ENCODE results near the gene SPDYE3. TPM values are rescaled to one million over a fixed set of nuclear protein-coding genes. Genes with fewer than 3 reads are reported as not detected.
"Not testable (repeated sequence)": the region's sequence is repeated elsewhere in the genome, so short reads cannot be mapped to it uniquely, and the experiment has no call there.

Gene SPDYE3
- total RNA-seq, 1 experiment from 2014 or later, result not detected

DNA sequence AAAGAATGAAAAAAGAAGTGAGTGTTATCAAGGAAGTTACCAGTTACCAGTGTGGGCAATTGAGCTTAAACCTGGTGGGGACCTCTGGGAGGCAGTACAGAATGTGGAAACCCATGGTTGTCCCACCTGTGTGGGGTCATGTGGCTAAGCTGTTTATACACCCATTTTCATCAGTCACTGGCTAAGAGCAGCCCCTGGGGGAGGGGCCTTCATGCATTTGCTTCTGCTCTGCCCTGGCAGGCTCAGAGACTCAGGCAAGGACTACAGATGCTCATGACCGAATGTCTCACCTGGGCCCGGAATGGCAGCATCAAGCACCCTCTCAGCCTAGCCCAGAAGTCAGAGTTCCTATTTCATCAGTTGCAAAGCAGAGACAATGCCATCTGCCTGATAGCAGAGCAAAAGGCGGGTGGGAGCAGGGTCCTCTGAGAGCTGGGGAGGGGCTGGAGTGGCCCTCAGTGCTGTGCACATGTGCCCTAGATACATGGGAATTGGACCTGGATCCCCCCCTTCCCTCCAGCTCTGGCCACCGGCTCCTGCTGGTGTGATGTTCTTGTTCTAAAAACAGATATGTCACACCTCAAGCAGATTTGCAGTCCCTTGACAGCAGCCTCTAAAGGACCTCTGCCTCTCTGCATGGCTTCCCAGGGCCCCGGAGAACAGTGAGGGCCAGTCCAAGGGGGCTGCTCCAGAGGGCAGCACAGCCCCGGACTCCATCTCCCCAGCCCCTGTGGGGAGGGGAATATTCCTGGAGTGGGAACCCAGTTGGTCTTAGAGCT lies 20.1 kb upstream of the SPDYE3 start:
- DNase-seq (ENCODE audit: extremely low read depth, low read depth), result not testable (repeated sequence)

DNA sequence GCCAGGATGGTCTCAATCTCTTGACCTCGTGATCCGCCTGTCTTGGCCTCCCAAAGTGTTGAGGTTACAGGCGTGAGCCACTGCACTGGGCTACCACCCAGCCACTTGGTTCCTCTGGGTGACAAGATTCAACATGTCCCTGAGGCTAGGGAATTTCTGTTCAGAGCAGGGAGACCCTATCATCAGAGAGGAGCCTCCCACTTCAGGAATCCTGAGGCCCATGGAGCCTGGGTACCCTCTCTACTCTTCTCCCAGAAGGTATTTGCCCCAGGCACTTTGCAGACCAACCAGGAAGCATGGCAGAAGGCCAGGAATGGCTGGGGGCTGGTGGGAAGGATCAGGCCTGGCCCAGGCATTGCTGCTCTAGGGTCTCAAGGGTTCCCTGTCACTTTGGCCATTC lies 19.2 kb upstream of the SPDYE3 start:
- not testable (repeated sequence) for DNase-seq (ENCODE audit: extremely low read depth, low read depth)

DNA sequence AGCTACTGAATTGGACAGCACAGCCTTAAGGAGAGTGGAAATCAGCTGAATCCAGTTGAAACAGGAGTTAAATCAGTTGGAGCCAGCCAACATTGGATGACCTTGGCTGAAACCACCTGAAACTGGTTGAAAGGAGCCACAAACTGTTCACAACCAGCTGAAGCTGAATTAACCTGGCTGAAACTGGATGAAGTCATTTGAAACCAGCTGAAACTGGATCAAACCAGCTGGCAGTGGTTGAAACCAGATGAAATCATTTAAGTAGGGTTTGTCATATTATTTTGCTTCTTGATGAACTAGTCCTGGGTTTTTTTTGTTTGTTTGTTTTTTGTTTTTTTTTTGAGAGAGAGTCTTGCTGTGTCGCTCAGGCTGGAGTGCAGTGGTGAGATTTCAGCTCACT lies 15.3 kb upstream of the SPDYE3 start:
- not testable (repeated sequence) for DNase-seq (ENCODE audit: extremely low read depth, low read depth)

DNA sequence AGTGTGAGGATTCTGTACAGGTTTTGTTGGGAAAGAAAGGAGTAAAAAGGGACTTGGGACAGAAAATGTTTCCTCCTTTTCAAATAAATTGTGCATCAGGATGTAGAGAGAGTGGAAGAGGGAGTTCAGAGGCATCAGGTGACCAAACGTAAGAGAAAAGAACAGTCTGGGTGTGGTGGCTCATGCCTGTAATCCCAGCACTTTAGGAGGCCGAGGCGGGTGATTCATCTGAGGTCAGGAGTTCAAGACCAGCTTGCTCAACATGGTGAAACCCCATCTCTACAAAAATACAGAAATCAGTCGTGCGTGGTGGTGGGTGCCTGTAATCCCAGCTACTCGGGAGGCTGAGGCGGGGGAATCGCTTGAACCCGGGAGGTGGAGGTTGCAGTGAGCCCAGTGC lies 12.2 kb upstream of the SPDYE3 start:
- not testable (repeated sequence) for DNase-seq (ENCODE audit: extremely low read depth, low read depth)

DNA sequence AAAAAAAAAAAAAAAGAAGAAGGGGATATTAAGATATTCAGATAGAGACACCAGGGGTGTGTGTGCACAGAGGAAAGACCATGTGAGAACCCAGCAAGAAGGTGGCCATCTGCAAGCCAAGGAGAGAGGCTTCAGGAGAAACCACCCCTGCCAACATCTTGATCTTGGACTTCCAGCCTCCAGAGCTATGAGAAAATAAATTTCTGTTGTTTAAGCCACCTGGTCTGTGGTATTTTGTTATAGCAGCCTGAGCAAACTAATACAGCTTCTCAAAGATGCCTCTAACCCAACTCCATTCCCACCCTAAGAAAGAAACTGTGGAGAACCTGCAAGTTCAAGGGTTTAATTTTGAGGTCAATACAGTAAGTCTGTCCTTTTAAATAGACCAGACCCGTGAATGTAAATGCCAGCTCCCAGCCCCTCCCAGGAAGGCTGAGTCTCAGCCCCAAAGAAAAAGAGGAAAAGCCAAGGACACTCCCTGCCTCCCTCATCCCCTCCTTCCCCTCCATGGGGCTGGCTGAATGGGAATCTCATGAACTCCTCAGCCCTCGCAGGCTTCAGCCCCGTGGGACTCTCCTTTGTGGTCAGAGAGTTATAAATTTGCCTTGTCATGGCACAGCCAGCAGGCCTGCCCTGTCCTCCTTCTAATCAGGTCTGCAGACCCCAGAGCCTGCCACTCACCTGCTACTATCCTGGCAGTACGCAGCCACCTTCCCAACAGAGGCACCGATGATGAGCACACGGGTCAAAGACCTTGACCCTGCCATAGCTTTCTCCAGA lies 9.5 kb upstream of the SPDYE3 start:
- not testable (repeated sequence) for DNase-seq (ENCODE audit: extremely low read depth, low read depth)

DNA sequence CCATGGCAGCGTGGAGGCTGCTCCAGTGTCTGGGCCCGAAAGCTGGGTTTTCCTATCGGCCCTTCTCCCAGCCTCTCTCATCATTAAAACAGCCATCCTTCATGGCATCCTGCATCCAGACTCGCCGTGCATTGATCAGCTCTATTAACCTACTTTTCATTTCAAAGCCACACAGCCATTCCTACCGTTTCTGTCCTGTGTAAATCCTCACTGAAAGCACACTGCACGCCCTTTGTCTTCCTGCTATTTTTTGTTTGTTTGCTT lies 8.9 kb upstream of the SPDYE3 start:
- DNase-seq (ENCODE audit: extremely low read depth, low read depth), result not testable (repeated sequence)

DNA sequence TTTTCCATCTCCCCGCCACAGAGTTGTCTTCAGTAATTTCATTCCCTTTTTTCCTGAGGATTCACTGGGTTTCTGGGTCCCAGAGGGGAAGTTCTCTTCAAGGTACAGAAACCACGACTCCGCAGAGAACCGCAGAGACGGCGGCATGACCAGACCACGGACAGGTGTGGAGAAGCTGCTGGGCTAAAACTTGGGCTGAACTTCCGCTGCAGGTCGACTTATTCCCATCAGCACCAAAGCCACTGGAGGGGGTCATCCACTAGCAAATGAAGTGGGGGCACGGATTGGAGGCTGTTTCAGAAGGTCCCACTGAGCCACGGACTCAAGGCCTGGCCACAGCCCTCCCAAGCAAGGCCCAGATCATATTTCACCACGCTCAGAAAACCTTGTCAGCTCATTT lies 3.0 kb upstream of the SPDYE3 start:
- DNase-seq (ENCODE audit: extremely low read depth, low read depth), result not testable (repeated sequence)

DNA sequence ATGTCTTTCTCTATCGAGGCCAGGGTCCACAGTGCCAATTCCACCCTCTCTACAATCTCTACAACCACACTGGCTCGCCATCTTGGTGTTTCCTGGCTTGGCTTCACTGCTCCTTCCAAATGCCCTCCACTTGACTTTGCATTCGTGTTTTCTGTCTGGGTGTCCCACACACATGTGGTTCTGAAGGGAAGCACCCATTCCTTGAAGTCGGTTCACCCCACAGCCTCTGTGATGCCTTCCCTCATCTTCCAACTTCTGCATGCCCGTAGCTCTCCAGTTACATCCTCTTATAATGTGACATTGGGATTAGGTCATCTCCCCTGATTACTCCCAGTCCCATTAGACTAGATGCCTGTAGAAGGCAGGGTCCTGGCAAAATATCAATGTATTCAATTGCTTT lies 10.8 kb downstream of the SPDYE3 start:
- not testable (repeated sequence) for DNase-seq (ENCODE audit: extremely low read depth, low read depth)

DNA sequence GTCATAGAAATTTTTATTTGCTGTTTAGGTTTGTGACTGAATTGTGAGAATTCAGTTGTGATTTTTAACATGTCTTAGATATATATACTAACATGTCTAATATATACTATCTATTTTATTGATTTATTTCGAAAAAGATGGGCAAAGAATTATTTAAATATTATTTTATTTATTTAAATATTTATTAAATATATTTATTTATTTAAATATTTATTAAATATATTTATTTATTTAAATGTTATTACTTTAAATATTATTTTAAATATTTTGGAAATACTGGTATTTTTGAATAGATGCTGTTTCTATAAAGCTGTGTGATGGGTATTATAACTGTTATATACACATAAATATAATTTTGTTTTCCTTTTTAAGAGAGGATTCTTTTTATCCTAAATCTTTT lies 14.1 kb downstream of the SPDYE3 start:
- DNase-seq (ENCODE audit: extremely low read depth, low read depth), result not testable (repeated sequence)

DNA sequence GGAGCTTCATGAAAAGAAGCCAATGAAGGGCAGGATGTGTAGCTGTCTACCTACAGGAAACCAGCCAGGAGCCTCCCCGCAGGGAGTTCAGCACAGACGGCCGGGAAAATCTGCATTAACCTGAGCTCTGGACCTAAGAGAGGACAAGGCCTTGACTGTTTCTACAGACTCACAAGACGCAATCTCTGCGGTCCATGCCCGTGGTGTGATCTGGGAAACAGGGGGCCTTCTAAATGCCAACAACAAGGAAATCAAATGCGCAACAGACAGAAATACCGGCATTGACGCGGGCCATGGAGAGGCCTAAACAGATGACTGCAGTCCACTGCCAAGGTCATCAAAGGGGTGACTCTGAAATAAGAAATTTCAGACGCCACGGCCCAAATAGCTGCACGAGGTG lies 16.7 kb downstream of the SPDYE3 start:
- DNase-seq (ENCODE audit: extremely low read depth, low read depth), result not testable (repeated sequence)

DNA sequence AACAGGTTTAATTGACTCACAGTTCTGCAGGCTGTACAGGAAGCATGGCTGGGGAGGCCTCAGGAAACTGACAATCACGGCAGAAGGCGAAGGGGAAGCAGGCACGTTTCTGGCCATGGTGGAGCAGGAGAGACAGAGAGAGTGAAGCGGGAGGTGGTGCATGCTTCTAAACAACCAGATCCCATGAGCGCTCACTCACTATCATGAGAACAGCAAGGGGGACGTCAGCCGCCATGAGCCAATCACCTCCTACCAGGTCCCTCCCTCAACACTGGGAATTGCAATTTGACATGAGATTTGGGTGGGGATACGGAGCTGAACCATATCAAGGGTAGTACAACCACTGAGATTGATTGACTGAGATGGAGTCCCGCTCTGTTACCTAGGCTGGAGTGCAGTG lies 18.2 kb downstream of the SPDYE3 start:
- DNase-seq (ENCODE audit: extremely low read depth, low read depth), result not testable (repeated sequence)

DNA sequence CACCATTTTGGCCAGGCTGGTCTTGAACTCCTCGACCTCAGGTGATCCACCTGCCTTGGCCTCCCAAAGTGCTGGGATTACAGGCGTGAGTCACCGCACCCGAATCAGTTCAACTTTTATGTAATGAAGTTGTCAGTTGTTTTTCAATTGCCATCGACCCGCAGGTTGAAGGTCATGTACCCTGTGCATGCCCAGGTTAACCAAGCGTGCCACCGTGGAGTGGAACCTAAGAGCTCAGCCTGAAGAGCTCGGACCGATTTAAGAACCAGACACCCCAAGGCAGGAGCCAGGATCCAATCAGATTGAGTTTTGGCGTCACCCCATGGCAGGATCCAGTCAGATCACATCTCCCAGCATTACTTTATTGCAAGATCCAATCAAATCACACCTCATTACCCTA lies 19.4 kb downstream of the SPDYE3 start:
- not testable (repeated sequence) for DNase-seq (ENCODE audit: extremely low read depth, low read depth)

DNA sequence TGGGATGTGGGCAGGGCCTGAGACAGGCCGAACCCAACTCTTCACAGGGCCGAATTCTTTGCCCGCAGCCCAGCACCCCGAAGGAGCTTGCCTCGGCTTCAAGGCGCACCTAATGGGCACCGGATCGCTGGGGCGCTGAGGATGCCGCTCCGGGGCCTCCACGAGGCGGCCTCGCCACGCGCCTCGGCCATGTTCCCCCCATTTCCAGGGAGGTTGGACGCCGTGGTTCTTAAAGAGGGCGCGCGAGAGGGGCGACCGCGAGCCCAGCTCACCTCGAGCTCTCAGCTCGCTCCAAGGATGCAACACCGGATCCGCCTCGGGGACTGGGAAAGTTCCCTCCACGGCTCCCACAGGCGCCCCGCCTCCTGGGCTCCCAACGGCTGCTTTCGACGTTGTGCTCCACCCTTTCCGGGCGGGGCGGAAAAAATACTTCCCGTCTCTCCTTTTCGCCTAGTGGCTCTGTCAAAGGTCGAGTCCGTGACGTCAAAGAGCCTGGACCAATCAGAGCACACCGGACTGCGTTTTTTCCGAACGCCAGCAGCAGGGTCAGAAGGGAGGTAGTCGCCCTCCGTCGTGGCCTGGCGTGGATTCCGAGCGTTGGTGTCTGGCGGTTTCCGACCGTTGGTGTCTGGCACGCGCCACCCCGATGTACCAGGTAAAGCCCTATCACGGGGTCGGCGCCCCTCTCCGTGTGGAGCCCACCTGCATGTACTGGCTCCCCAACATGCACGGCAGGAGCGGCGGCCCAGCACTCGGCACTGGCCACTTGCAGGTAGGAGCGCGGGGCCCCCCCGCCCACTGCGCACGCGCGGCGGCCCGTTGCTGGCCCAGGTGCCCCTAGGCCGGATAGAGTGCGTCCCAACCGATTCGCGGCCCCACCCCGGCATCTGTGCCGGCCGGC lies 28.3 kb downstream of the SPDYE3 start:
- DNase-seq (ENCODE audit: extremely low read depth, low read depth), result peak; percentile 92

DNA sequence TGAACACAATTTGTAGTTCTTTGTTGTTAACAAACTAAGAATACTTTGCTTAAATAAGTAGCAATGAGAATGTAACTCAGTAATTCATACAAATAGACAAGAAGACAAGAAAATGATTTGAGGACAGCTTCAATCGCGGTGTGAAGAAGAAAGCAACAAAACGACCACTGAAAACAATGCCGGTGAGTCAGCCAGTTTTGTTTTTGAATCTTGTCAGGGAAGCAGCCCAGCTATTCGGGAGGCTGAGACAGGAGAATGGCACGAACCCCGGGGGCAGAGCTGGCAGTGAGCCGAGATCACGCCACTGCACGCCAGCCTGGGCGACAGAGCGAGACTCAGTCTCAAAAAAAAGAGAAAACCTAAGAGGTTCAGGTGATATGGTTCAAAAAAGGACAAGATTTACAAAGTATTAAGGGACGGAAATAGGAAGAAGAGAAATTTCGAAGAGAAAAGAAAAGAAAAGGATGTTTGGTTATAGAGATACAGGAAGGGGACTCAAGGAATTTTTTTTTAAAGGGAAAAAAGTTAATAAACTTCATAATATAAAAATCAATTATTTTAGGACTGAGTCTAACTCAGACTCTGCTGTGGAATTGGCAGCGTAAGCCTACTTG lies 30.7 kb downstream of the SPDYE3 start:
- DNase-seq (ENCODE audit: extremely low read depth, low read depth), result peak; percentile 19

DNA sequence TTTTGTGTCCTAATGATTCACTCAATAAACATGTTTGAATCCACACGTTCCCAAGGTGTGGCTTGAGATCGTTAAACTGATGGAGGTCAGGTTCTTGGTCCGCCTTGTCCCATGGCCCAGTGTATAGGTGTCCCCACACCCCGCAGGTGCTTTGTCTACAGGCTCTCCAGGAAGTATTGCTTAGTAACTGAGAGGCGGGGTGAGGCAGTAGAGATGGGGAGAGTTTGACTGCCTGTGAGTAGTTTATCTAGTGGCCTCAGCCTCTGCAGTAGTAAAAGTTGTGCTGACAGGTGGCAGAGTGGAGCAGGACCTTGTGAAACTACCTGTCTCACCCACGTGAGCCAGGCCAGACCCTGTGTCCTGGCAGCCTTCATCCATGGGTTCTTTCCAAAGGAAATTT lies 33.8 kb downstream of the SPDYE3 start:
- DNase-seq (ENCODE audit: extremely low read depth, low read depth), result not testable (repeated sequence)

DNA sequence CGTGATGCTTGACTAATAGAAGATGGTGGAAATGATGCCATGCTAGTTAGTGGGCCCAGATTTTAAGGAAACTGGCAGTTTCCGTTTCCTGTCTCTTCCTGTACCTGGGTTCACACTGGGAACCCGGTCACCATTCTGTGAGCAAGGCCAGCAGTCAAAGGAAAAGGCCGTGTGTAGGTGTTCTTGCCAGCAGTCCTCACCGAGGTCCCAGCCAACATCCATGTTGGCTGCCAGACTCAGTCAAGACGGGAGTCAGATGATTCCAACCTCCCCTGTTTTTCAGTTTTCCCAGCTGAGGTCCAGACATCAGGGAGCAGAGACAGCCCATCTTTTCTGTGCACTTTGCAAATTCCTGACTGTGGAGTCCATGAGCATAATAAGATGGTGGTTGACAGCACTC lies 35.3 kb downstream of the SPDYE3 start:
- no peak for DNase-seq (ENCODE audit: extremely low read depth, low read depth)

DNA sequence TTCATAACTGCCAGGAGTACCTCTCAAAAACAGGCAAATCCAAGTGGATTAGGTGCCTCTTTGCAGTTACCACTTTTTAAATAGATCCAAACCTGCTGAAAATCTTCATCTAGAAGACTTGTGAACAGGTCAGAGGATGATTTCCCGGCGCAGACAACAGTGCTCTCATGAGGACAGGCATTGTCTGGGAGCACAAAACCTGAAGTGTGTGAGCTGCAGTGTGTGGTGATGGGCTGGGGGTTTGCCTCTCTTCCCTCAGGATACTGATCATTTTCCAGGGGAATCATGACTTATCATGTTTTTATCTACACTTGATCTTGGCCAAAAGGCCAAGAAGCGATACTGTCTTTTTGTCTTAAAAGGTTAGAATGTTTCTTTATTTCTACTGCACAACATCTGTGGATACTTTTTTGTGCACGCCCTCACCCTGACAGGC lies 36.6 kb downstream of the SPDYE3 start:
- not testable (repeated sequence) for DNase-seq (ENCODE audit: extremely low read depth, low read depth)

DNA sequence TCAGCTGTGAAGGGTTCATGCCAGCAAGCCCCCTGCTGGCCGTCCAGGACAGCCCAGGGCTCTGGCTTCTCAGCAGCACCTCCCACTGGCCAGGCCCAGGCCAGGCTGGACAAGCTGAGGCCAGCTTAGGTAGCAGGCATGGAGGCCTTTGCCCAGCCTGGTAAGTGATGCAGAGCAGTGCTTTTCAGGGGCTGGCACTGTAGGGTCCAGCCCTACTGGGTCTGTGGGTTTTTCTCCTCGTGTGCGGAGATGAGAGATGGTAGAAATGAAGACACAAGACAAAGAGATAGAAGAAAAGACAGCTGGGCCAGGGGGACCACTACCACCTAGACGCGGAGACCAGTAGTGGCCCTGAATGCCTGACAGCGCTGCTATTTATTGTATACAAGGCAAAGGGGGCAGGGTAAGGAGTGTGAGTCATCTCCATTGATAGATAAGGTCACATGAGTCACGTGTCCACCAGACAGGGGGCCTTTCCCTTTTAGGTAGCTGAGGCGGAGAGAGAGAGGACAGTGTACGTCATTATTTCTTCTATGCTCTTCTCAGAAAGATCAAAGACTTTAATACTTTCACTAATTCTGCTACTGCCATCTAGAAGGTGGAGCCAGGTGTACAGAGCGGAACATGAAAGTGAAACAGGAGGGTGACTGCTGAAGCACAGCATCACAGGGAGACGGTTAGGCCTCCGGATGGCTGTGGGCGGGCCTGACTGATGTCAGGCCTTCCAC lies 37.2 kb downstream of the SPDYE3 start:
- DNase-seq (ENCODE audit: extremely low read depth, low read depth), result peak; percentile 46

DNA sequence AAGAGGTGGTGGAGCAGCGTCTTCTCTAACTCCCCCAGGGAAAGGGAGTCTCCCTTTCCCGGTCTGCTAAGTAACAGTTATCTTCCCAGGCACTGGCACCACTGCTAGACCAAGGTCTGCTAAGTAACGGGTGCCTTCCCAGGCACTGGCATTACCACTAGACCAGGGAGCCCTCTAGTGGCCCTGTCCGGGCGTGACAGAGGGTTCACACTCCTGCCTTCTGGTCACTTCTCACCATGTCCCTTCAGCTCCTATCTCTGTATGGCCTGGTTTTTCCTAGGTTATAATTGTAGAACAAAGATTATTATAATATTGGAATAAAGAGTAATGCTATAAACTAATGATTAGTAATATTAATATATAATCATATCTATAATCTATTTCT lies 37.8 kb downstream of the SPDYE3 start:
- peak; percentile 65 for DNase-seq (ENCODE audit: extremely low read depth, low read depth)

DNA sequence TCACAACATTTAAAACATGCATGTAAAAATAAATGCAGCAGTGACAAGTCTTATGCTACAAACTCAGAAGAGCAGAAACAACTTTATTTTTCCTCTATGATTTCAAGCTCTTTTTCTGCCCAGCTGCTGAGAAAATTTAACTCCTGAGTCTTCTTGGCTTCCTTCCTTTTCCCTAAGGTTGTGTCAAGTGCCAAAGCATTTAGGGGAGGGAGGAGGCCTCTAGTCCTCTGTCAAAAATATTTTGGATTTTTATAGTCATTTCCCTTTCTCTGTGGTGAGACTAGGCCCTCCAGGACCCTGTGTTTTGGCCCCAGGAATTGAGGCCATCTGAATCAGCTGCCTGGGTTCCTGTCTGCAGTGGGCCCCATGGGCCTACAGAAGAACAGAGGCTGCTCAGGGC lies 39.4 kb downstream of the SPDYE3 start:
- DNase-seq (ENCODE audit: extremely low read depth, low read depth), result no peak

All from NCI-H460 (cell line).